Measurements from ENCODE around the gene POLDIP2. TPM values are rescaled to one million over a fixed set of nuclear protein-coding genes. Genes with fewer than 3 reads are reported as not detected.

The POLDIP2 gene
- total and polyA plus RNA-seq, 10 of the 15 experiments (the other 5 are each of a cell fraction or from before 2014, with no cell fraction given) = 22.8 to 196 (median 121) TPM

DNA sequence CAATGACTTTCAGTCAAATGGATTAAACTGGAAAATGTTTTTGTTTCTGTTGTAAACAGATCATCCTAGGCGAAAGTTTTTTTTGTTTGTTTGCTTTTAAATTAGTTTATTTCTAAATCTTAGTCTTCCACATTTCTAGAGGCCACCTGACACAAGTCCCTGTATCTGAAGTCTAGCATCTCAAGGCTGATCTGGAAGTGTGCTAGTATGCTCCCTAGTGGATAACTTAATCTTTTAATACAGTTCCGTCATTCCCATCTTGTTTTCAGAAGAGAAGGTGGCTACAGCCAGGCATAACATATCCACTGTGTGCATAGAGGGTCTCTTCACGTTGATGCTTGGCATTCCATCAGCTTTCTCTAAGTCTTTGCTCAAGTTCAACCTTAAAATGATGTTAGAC, 29.6 kb downstream of the POLDIP2 start:
- FAIRE-seq (no peak), DNase-seq (ENCODE audit: low read depth, low spot score) (no peak), ATAC-seq (no peak)
- ChIA-PET SMC1A (ENCODE audit: uncharacterized antibody, unreplicated experiment) (no interaction called here), RAD21 (ENCODE audit: unreplicated experiment) (no interaction called here), POLR2A (no interaction called here), CTCF (no interaction called here)
- Histone ChIP-seq H3K27ac (ENCODE audit: control insufficient read depth, insufficient read depth) (peak overlapping the region; percentile 23; the same call in 1 of the 2 replicates), H3K79me2 (ENCODE audit: control insufficient read depth, insufficient read depth, low read length) (peaks cover 22% of the 10 kb centered on the region), H2AFZ (ENCODE audit: control insufficient read depth, low read depth, low read length) (no peak overlapping the region), H3K4me1 (ENCODE audit: control insufficient read depth, insufficient read depth, low read length) (peaks cover 6% of the 10 kb centered on the region; the same call in 1 of the 2 replicates), H3K4me3 (no peak overlapping the region), H3K36me3 (ENCODE audit: control insufficient read depth in 2 of 2, insufficient read depth in 2 of 2, low read length in 1 of 2) (peaks cover 11 to 15% of the 10 kb centered on the region in 2 experiments), H3K9ac (ENCODE audit: control insufficient read depth, insufficient read depth, low read length) (no peak overlapping the region), H4K20me1 (ENCODE audit: control insufficient read depth, insufficient read depth) (no peaks in the 10 kb centered on the region; the same call in 1 of the 2 replicates), H3K27me3 (replicated peaks in 1 of 2; ENCODE audit: control insufficient read depth in 2 of 2, insufficient read depth in 2 of 2, low read length in 1 of 2) (no peaks in the 10 kb centered on the region), H3K9me3 (replicated peaks; ENCODE audit: control insufficient read depth, insufficient read depth, low read length) (no peaks in the 10 kb centered on the region), H3K4me2 (ENCODE audit: control insufficient read depth, insufficient read depth) (no peak overlapping the region)
- in situ Hi-C loops (cut with MboI) = no loop called here
- intact Hi-C loops (cut with micrococcal nuclease; ENCODE audit: unreplicated experiment) = no loop called here
- BruUV-seq (replicated peaks) = no TSS peak
- 35% methylated on average over 3 of the region's 3 CpGs for WGBS (ENCODE audit: insufficient coverage, insufficient replicate concordance, low lambda C conversion rate, missing lambda C conversion rate)
- TF ChIP-seq NFXL1 (IDR thresholded peaks at IDR 0.05; ENCODE audit: borderline replicate concordance) (no peak), MXI1 (IDR thresholded peaks at IDR 0.05; ENCODE audit: low read depth, low read length) (no peak), JUND (IDR thresholded peaks at IDR 0.05; ENCODE audit: low read depth, low read length) (no peak), TCF12 (IDR thresholded peaks at IDR 0.05; ENCODE audit: low read depth, low read length) (no peak), NBN (IDR thresholded peaks at IDR 0.05) (no peak), ATF3 (IDR thresholded peaks at IDR 0.05; ENCODE audit: borderline replicate concordance, extremely low read depth, low read depth, low read length) (no peak), SMAD5 (IDR thresholded peaks at IDR 0.05; ENCODE audit: low read depth) (no peak), EED (IDR thresholded peaks at IDR 0.05; ENCODE audit: low read depth) (no peak), MEF2A (IDR thresholded peaks at IDR 0.05; ENCODE audit: insufficient read depth, low read depth, low read length) (no peak), SMARCA5 (IDR thresholded peaks at IDR 0.05) (no peak), POLR2A (IDR thresholded peaks at IDR 0.05; ENCODE audit: low read depth, low read length) (no peak), SUZ12 (IDR thresholded peaks at IDR 0.05; ENCODE audit: unreplicated experiment) (no peak), TAF1 (IDR thresholded peaks at IDR 0.05; ENCODE audit: borderline replicate concordance, low read depth, low read length) (no peak), WRNIP1 (IDR thresholded peaks at IDR 0.05; ENCODE audit: borderline replicate concordance, low read depth, low read length) (no peak)
- TF ChIP-seq, protein P1, sequence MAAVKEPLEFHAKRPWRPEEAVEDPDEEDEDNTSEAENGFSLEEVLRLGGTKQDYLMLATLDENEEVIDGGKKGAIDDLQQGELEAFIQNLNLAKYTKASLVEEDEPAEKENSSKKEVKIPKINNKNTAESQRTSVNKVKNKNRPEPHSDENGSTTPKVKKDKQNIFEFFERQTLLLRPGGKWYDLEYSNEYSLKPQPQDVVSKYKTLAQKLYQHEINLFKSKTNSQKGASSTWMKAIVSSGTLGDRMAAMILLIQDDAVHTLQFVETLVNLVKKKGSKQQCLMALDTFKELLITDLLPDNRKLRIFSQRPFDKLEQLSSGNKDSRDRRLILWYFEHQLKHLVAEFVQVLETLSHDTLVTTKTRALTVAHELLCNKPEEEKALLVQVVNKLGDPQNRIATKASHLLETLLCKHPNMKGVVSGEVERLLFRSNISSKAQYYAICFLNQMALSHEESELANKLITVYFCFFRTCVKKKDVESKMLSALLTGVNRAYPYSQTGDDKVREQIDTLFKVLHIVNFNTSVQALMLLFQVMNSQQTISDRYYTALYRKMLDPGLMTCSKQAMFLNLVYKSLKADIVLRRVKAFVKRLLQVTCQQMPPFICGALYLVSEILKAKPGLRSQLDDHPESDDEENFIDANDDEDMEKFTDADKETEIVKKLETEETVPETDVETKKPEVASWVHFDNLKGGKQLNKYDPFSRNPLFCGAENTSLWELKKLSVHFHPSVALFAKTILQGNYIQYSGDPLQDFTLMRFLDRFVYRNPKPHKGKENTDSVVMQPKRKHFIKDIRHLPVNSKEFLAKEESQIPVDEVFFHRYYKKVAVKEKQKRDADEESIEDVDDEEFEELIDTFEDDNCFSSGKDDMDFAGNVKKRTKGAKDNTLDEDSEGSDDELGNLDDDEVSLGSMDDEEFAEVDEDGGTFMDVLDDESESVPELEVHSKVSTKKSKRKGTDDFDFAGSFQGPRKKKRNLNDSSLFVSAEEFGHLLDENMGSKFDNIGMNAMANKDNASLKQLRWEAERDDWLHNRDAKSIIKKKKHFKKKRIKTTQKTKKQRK (IDR thresholded peaks at IDR 0.05; ENCODE audit: low read depth, low read length) = no peak

All from GM12878 (cell line).